ENCODE results near the gene SKOR2. TPM values are rescaled to one million over a fixed set of nuclear protein-coding genes. Genes with fewer than 3 reads are reported as not detected.
A peak's percentile ranks its signal among the peaks of the same experiment; 100 is the strongest.

Gene SKOR2
- polyA plus RNA-seq = not detected

DNA sequence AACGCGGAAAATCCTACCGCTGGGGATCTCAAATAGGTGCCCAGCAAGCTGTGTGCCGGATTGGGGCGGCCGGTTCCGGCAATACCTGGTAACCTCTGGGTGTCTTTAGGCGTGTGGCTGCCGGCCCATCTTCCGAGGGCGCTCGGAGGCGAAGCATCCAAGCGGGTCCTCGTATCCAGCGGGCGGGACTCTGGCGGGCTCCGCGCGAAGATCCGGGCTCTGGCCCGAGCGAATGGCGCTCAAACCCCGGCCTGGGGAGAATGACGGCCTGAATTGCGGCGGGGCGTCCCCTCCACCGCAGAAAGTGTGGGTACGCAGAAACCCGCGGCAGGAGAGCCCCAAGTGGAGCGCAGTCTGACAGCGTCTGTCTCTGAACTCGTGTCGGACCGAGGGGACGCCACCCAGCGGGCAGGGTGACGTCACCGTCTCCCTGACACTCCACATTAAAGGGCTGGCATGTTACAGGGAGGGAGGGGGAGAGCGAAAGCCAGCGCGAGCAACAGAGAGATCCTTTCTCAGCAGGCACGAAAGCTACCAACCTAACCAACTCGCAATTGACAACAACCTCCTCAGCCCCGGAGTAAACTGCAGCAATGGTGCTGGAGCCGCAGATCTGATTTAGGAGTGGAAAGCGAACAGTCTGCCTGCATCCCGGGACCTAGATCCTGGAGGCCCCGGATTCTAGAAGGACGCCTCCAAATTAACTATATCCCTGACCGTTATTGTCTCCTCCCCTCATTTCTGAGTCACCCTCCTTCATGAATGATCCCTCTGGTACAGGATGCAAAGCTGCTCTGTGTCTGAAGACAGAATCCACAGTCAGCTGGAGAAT lies at the start of gene SKOR2:
SKOR2 (minus strand) TSS at position 372 of the 832 bp plus-strand sequence. CDS start 2,477 bp downstream, outside the sequence.
- H3K9me3 Mint-ChIP-seq = no peaks in the 10 kb centered on the region
- peaks cover 2% of the 10 kb centered on the region for H3K36me3 Mint-ChIP-seq
- H3K27ac Mint-ChIP-seq = peak within 1 kb of the TSS in 1 of 3 donors; percentile 40
- peaks cover 65% of the 10 kb centered on the region for H3K27me3 Mint-ChIP-seq
- H3K4me3 Mint-ChIP-seq = peak within 1 kb of the TSS in 1 of 4 donors; percentile 1
- H3K4me1 Mint-ChIP-seq = peaks cover 0 to 5% (median 3%) of the 10 kb centered on the region in 3 donors

DNA sequence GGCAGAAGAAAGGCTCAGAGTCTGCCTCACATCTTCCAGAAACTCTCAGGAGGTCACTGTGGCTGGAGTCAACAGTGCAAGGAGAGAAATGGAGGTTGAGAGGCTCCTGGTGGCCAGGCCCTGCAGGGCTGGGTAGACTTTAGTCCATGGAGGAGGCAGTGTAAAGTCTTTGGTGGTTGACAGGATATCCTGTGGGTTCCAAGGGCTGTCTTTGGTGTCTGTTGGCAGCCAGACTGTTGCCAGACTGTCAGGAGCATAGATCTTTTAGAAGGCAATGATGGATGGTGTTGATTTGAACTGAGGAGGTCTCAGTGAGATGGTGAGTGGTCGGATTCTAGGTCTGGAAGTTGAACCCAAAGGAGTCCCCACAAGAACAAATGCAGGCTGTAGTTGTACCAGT lies 45.0 kb upstream of the SKOR2 start:
- Mint-ChIP-seq H3K27me3 (peaks cover 1% of the 10 kb centered on the region), H3K36me3 (peaks cover 2% of the 10 kb centered on the region), H3K4me3 (no peak overlapping the region), H3K9me3 (peaks cover 5 to 14% (median 7%) of the 10 kb centered on the region in 3 donors), H3K4me1 (no peaks in the 10 kb centered on the region), H3K27ac (no peak overlapping the region)

- Mint-ChIP-seq H3K4me1 (no peaks in the 10 kb centered on the region), H3K27me3 (peaks cover 5% of the 10 kb centered on the region), H3K9me3 (peaks cover 0 to 5% (median 4%) of the 10 kb centered on the region in 3 donors), H3K27ac (no peak overlapping the region), H3K4me3 (no peak overlapping the region), H3K36me3 (no peaks in the 10 kb centered on the region)
These were observed 43.3 kb upstream of the SKOR2 start for GRCh38 chr18:47294801-47295200.

- H3K27me3 Mint-ChIP-seq = peaks cover 8% of the 10 kb centered on the region
- peaks cover 6 to 17% (median 9%) of the 10 kb centered on the region in 3 donors for H3K4me1 Mint-ChIP-seq
- no peak overlapping the region for H3K27ac Mint-ChIP-seq
- H3K4me3 Mint-ChIP-seq = no peak overlapping the region
- H3K36me3 Mint-ChIP-seq = no peaks in the 10 kb centered on the region
- peaks cover 0 to 6% (median 2%) of the 10 kb centered on the region in 3 donors for H3K9me3 Mint-ChIP-seq
These were observed 37.3 kb upstream of the SKOR2 start for GRCh38 chr18:47288741-47289140.

GRCh38 chr18:47287911-47288585 lies 36.6 kb upstream of the SKOR2 start:
- H3K36me3 Mint-ChIP-seq = no peaks in the 10 kb centered on the region
- peaks cover 8% of the 10 kb centered on the region for H3K27me3 Mint-ChIP-seq
- no peak overlapping the region for H3K27ac Mint-ChIP-seq
- H3K4me1 Mint-ChIP-seq = peaks cover 6 to 17% (median 9%) of the 10 kb centered on the region in 3 donors
- peaks cover 0 to 6% (median 2%) of the 10 kb centered on the region in 3 donors for H3K9me3 Mint-ChIP-seq
- no peak overlapping the region for H3K4me3 Mint-ChIP-seq

- Mint-ChIP-seq H3K4me3 (no peak overlapping the region), H3K4me1 (peaks cover 6 to 17% (median 9%) of the 10 kb centered on the region in 3 donors), H3K9me3 (peaks cover 0 to 6% (median 2%) of the 10 kb centered on the region in 3 donors), H3K36me3 (no peaks in the 10 kb centered on the region), H3K27me3 (peaks cover 8% of the 10 kb centered on the region), H3K27ac (no peak overlapping the region)
These were observed 35.4 kb upstream of the SKOR2 start for GRCh38 chr18:47286776-47287410.

GRCh38 chr18:47285456-47285855 lies 34.0 kb upstream of the SKOR2 start:
- H3K4me3 Mint-ChIP-seq = no peak overlapping the region
- no peak overlapping the region for H3K27ac Mint-ChIP-seq
- peaks cover 0 to 10% (median 2%) of the 10 kb centered on the region in 3 donors for H3K9me3 Mint-ChIP-seq

DNA sequence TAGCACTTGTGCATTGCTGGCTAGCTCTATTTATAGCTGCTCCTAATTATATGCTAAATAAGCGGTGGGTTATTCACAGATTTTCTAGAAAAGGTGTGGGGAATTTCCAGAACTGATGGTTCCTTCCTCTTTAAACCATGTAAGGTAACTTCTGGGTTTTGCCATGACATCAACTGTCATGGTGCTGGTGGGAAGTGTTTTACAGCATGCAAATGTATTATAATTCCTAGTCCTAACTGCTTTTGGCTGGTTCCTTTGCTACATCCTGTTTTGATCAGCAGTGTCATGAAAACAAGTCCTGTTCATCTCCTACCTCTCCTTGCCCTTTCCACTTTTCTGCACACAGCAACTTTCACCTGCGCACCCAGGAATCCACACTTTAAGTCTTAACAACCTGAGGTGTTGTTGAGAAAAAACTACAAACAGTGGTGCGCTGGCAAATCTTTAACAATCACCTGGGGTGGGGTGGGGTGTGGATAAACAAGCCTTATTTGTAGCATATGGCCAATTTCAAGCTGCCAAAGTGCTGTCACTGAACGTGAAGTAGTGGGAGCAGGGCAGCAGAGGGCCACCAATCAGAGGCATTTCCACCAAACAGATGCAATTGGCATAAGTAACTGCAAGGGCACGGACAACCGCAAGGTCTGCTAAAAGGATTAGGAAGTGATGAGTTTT lies 33.4 kb upstream of the SKOR2 start:
- Mint-ChIP-seq H3K4me3 (peak overlapping the region in 1 of 4 donors; percentile 23), H3K9me3 (peaks cover 0 to 10% (median 2%) of the 10 kb centered on the region in 3 donors), H3K36me3 (no peaks in the 10 kb centered on the region), H3K27me3 (peaks cover 4% of the 10 kb centered on the region), H3K27ac (no peak overlapping the region), H3K4me1 (peaks cover 6 to 17% (median 9%) of the 10 kb centered on the region in 3 donors)

More at GRCh38 chr18:47285456-47285855, 34.0 kb upstream of the SKOR2 start:
- peaks cover 6 to 17% (median 9%) of the 10 kb centered on the region in 3 donors for H3K4me1 Mint-ChIP-seq
- no peaks in the 10 kb centered on the region for H3K36me3 Mint-ChIP-seq
- peaks cover 4% of the 10 kb centered on the region for H3K27me3 Mint-ChIP-seq

- Mint-ChIP-seq H3K27ac (no peak overlapping the region), H3K36me3 (no peaks in the 10 kb centered on the region), H3K9me3 (peaks cover 0 to 10% (median 2%) of the 10 kb centered on the region in 3 donors), H3K4me1 (peaks cover 6 to 17% (median 9%) of the 10 kb centered on the region in 3 donors), H3K27me3 (peaks cover 4% of the 10 kb centered on the region), H3K4me3 (no peak overlapping the region)
These were observed 32.0 kb upstream of the SKOR2 start for GRCh38 chr18:47283476-47283875.

- peaks cover 4% of the 10 kb centered on the region for H3K27me3 Mint-ChIP-seq
- peaks cover 2% of the 10 kb centered on the region for H3K36me3 Mint-ChIP-seq
- H3K27ac Mint-ChIP-seq = no peak overlapping the region
- peaks cover 0 to 8% (median 0%) of the 10 kb centered on the region in 3 donors for H3K9me3 Mint-ChIP-seq
- H3K4me3 Mint-ChIP-seq = no peak overlapping the region
- peaks cover 6 to 11% (median 9%) of the 10 kb centered on the region in 3 donors for H3K4me1 Mint-ChIP-seq
These were observed 28.7 kb upstream of the SKOR2 start for GRCh38 chr18:47280121-47280520.

GRCh38 chr18:47274961-47275360 lies 23.5 kb upstream of the SKOR2 start:
- no peak overlapping the region for H3K27ac Mint-ChIP-seq
- no peak overlapping the region for H3K4me3 Mint-ChIP-seq
- H3K27me3 Mint-ChIP-seq = peaks cover 11% of the 10 kb centered on the region
- H3K4me1 Mint-ChIP-seq = no peaks in the 10 kb centered on the region
- H3K36me3 Mint-ChIP-seq = peaks cover 2% of the 10 kb centered on the region
- peaks cover 0 to 4% (median 0%) of the 10 kb centered on the region in 3 donors for H3K9me3 Mint-ChIP-seq

DNA sequence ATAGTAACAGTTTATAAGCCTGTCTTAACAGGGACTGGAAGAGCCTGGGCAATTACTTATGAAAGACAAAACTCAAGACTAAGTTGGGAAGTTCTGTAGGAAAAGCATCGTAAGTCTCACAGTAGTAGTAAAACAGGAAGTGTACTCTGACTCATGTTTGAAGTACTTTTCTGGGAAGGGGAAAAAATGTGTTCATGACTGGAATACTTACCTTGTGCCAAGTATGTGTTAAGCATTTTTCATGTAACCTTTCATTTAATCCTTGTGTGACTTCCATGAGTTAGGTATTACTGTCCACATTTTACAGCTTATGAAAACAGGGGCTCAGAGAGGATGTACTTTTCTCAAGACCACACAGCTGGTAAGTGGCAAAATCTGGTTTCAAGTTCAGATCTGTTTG lies 13.7 kb upstream of the SKOR2 start:
- Mint-ChIP-seq H3K4me1 (peaks cover 0 to 3% (median 0%) of the 10 kb centered on the region in 3 donors), H3K27me3 (peaks cover 49% of the 10 kb centered on the region), H3K36me3 (no peaks in the 10 kb centered on the region), H3K4me3 (no peak overlapping the region), H3K9me3 (no peaks in the 10 kb centered on the region), H3K27ac (no peak overlapping the region)

GRCh38 chr18:47264308-47264700 lies 12.8 kb upstream of the SKOR2 start:
- Mint-ChIP-seq H3K9me3 (peaks cover 0 to 4% (median 0%) of the 10 kb centered on the region in 3 donors), H3K27ac (no peak overlapping the region), H3K36me3 (no peaks in the 10 kb centered on the region), H3K4me1 (peaks cover 0 to 3% (median 0%) of the 10 kb centered on the region in 3 donors), H3K4me3 (no peak overlapping the region), H3K27me3 (peaks cover 56% of the 10 kb centered on the region)

All from IgD-negative memory B cell (primary cell).